NB4 (cell line): ENCODE measurements around the gene SENP6.
"Not testable (repeated sequence)": the region's sequence is repeated elsewhere in the genome, so short reads cannot be mapped to it uniquely, and the experiment has no call there.

ENCODE experiments used
- MAX ChIP-seq: IDR thresholded peaks from 2 replicates; pipeline ENCODE4 v1.6.1; 2011; ENCODE audit warnings: low read depth, low read length
- POLR2A ChIP-seq: IDR thresholded peaks from 2 replicates; pipeline ENCODE4 v1.6.1; 2011; ENCODE audit warnings: mild to moderate bottlenecking; ENCODE audit not compliant: insufficient read length; ENCODE audit errors: extremely low read depth
- TF ChIP-seq, protein P1 (sequence below): IDR thresholded peaks from one replicate; pipeline ENCODE4 v1.5.1; 2012; ENCODE audit warnings: low read depth, low read length

DNA sequence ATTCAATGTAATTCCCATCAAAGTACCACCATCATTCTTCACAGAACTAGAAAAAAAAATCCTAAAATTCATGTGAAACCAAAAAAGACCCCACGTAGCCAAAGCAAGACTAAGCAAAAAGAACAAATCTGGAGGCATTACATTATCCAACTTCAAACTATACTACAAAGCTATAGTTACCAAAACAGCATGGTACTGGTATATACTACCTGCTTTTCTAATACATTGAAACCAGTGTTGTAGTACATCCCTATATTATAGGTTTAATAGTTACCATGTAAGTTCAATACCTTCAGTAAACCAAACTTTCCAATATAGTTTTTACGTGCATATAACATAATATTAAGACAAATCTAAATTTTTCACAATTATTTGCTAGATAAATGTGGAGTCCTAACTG, 17.1 kb upstream of the SENP6 start:
- TF ChIP-seq POLR2A, MAX: not testable (repeated sequence)
- TF ChIP-seq, protein P1, sequence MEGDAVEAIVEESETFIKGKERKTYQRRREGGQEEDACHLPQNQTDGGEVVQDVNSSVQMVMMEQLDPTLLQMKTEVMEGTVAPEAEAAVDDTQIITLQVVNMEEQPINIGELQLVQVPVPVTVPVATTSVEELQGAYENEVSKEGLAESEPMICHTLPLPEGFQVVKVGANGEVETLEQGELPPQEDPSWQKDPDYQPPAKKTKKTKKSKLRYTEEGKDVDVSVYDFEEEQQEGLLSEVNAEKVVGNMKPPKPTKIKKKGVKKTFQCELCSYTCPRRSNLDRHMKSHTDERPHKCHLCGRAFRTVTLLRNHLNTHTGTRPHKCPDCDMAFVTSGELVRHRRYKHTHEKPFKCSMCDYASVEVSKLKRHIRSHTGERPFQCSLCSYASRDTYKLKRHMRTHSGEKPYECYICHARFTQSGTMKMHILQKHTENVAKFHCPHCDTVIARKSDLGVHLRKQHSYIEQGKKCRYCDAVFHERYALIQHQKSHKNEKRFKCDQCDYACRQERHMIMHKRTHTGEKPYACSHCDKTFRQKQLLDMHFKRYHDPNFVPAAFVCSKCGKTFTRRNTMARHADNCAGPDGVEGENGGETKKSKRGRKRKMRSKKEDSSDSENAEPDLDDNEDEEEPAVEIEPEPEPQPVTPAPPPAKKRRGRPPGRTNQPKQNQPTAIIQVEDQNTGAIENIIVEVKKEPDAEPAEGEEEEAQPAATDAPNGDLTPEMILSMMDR, result not testable (repeated sequence)
